Measurements from ENCODE around the gene ADAMTS6.

DNA sequence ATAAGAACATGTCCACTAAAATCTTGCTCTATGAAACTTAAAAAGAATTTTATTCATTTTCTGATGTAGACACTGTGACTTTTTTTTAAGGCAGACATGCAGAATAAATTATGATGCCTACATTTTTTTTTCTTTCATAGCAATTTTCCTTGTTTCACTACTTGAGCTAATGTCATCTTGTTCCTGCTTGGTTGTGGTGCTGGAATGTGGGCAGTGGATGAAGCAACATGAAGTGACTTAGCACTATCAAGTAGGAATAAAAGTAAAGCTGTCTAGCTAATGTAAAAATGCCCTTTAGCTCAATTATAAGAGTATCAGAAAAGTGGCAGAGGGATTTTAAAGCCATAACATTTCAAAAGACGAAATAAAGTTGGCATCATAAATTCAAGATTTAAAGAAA, 191.0 kb downstream of the ADAMTS6 start:
- TF ChIP-seq POLR2A (IDR thresholded peaks at IDR 0.05) (no peak), CTCF (IDR thresholded peaks at IDR 0.05) (no peak)

Measured in heart left ventricle (tissue), 13 donors.